GM12873 (cell line): ENCODE results near the gene PTPRH.

ENCODE experiments used
- CTCF ChIP-seq: IDR thresholded peaks from 2 replicates; pipeline ENCODE4 v1.5.1; 2012; ENCODE audit warnings: low read depth, mild to moderate bottlenecking, moderate library complexity, low read length, control low read depth; ENCODE audit not compliant: insufficient read depth; ENCODE audit errors: missing control alignments

The PTPRH gene

GRCh38 chr19:55208880-55209692 is at the start of gene PTPRH:
PTPRH (minus strand) TSS chr19:55209501; CDS start chr19:55209433, 68 bp downstream.
- TF ChIP-seq CTCF = no peak

GRCh38 chr19:55258476-55258827 is 49.2 kb upstream of the PTPRH start:
- TF ChIP-seq CTCF = no peak

GRCh38 chr19:55257461-55258420 is 48.4 kb upstream of the PTPRH start:
- TF ChIP-seq CTCF = no peak

GRCh38 chr19:55256562-55257460 is 47.5 kb upstream of the PTPRH start:
- no peak for TF ChIP-seq CTCF

- no peak for TF ChIP-seq CTCF
These were observed 46.5 kb upstream of the PTPRH start for GRCh38 chr19:55255618-55256423.

- TF ChIP-seq CTCF = no peak
These were observed 45.3 kb upstream of the PTPRH start for GRCh38 chr19:55254625-55254977.
